ENCODE measurements around the gene NR1I3.
"Not testable (repeated sequence)": the region's sequence is repeated elsewhere in the genome, so short reads cannot be mapped to it uniquely, and the experiment has no call there.

NR1I3 gene, protein sequence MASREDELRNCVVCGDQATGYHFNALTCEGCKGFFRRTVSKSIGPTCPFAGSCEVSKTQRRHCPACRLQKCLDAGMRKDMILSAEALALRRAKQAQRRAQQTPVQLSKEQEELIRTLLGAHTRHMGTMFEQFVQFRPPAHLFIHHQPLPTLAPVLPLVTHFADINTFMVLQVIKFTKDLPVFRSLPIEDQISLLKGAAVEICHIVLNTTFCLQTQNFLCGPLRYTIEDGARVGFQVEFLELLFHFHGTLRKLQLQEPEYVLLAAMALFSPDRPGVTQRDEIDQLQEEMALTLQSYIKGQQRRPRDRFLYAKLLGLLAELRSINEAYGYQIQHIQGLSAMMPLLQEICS

DNA sequence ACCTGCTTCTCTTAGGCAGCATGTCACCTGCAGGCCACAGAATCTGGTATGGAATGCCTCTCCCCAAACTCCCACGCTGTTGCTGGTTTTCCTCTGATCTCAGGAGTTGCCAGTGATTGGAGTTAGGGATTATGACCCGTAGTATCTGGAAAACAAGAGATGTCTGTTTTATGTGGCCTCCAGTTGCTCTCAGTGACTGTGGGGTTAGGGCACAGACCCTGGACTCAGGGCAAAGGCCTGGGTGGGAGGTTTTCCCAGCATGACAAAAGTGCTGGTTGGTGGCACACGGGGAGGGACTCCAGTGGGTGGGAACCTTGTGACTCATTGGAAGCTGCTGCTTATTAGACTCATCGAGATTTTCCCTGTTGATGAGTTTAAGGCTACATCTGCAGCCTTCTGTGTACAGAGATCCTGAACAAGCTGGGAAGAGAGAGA, at the start of gene NR1I3:
NR1I3 (minus strand) TSS at position 165 of the 435 bp plus-strand sequence. CDS start 1,638 bp downstream, outside the sequence.
- DNase-seq, result no peak

DNA sequence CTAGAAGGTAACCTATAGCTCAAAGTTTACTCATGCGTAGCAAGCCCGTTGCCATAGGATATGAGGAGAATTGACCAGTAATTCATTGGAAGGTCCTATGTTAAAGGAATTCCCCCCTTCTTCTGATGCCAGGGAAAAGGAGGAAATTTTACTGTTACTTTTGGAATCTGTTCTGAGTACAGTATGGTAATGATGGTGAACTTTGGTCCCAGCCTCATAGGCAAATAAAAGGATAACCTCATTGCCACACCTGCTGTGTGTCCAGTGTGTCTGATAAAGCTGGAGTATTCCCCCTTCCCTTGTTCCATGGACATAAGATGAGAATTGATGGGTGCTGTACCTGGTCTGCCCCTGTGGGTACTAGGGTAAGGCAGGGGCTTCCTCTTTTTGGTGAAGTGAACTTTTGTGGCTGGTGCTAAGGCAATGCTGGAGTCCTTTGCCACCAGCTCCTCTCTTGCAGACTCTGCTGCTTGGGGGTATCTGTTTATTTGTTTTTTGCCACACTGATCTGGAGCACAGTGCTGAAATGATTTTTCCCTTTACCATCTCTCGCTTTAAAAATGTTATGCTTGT, 49.6 kb upstream of the NR1I3 start:
- DNase-seq, result no peak

DNA sequence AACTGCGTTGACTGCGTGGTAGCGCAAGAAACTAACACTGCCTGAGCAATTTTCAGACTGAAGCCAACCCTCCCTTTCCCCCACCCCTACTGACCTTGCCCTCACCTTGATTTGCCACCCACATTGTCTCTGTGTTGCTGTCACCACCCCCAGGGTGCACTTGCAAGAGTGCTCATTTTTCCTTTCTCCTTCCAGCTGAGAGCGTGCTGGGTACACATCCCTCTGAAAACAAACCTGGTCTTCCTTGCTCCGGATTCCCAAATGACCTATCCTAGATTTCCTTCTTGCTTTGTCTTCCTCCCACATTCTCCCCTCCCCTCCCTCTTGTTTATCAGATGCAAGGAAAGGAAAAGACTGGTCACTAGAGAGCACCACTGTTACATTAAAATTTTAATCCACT, 47.5 kb upstream of the NR1I3 start:
- DNase-seq, result no peak

GRCh38 chr1:161285113-161285512, 47.1 kb upstream of the NR1I3 start:
- DNase-seq, result no peak

DNA sequence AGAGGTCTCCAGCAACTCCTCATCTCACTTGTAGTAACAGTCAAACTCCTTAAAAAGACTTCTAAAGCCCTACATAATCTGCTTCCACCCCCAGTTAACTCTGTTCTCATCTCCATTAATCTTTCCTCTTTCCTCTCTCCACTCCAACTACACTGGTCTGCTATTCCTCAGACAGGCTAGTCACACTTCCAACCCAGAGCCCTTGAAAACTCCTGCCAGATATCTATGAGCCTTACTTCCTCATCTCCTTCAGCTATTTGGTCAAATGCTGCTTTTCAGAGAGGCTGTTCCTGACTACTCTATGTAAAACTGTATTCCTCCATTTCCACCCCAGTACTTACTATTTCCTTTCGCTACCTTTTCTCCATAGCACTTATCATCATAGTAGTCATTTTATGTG, 45.0 kb upstream of the NR1I3 start:
- DNase-seq, result no peak

DNA sequence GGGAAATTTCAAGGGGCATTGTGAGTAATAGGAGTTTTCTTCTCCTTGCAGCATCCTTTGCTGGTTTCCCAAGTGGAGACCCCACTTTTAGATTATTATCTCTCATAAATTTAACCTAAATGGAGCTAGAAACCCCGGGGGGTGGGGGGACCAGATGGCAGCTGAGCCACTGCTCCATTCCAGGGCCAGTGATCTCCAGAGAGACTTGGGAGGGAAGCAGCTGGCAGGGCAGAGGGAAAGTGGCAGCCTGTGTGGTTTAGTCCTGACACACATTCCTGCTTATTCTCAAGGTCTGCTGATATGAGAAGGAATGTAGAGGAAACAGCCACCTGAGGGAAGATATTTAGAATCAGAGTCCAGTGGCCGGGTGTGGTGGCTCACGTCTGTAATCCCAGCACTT, 36.9 kb upstream of the NR1I3 start:
- peak; percentile 78 for DNase-seq

- DNase-seq, result no peak
Measured at GRCh38 chr1:161273402-161273801, 35.4 kb upstream of the NR1I3 start.

DNA sequence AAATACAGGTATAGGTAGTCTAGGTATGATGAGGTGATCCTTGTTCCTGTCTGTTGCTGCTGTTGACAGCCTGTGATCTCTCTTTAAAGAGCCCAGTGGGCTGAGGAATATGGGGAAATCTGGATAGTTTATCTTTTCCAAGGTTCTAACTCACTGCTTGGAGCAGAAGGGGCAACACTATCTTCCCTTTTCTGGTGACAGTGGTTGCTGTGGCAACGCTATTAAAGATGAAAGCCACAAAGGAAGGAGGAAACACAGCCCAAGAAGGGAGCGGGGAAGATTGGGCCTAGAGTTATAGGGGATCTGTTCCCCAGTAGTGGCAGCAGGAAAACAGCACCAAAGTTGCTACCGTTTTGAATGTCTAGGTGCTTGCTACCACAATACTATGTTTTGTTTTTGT, 29.3 kb upstream of the NR1I3 start:
- no peak for DNase-seq

GRCh38 chr1:161266836-161267235, 28.8 kb upstream of the NR1I3 start:
- no peak for DNase-seq

- DNase-seq, result no peak
Measured at GRCh38 chr1:161266202-161266601, 28.2 kb upstream of the NR1I3 start.

DNA sequence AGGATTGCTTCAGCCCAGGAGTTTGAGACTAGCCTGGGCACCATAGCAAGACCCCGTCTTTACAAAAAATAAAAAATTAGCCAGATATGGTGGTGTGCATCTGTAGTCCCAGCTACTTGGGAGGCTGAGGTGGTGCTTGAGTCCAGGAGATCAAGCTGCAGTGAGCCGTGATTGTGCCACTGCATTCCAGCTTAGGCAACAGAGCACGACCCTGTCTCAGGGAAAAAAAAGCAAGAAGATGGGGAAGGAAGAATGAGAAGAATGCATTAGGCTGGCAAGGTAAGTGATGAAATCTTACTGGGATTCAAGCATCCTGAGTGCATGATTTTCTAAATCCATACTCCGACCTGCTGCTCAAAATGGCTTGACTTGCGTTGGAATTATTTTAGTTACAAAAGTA, 27.3 kb upstream of the NR1I3 start:
- DNase-seq, result no peak

- DNase-seq, result peak; percentile 38
Measured at GRCh38 chr1:161261261-161262235, 23.5 kb upstream of the NR1I3 start.

- DNase-seq, result peak; percentile 73
Measured at GRCh38 chr1:161260376-161261260, 22.6 kb upstream of the NR1I3 start.

GRCh38 chr1:161259765-161260164, 21.8 kb upstream of the NR1I3 start:
- no peak for DNase-seq

- DNase-seq, result no peak
Measured at GRCh38 chr1:161259345-161259702, 21.3 kb upstream of the NR1I3 start.

GRCh38 chr1:161258439-161259344, 20.7 kb upstream of the NR1I3 start, which contains the start of gene PCP4L1:
PCP4L1 (plus strand) TSS chr1:161258745; CDS start chr1:161258975, 230 bp downstream.
- peak; percentile 73 for DNase-seq

GRCh38 chr1:161257109-161257508, 19.1 kb upstream of the NR1I3 start:
- not testable (repeated sequence) for DNase-seq

- not testable (repeated sequence) for DNase-seq
Measured at GRCh38 chr1:161255955-161256520, 18.0 kb upstream of the NR1I3 start.

DNA sequence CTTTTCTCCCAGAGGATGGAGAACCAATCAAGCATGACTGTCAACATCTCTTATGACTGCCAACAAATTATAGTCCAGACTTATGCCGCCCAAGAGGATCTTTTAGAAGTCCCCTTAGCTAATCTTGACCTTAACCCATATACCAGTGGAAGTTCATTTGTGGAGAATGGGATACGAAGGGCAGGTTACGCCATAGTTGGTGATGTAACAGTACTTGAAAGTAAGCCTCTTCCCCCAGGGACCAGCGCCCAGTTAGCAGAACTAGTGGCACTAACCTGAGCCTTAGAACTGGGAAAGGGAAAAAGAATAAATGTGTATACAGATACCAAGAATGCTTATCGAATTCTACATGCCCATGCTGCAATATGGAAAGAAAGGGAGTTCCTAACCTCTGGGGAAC, 17.3 kb upstream of the NR1I3 start:
- DNase-seq, result not testable (repeated sequence)

GRCh38 chr1:161251579-161251978, 13.6 kb upstream of the NR1I3 start:
- no peak for DNase-seq

DNA sequence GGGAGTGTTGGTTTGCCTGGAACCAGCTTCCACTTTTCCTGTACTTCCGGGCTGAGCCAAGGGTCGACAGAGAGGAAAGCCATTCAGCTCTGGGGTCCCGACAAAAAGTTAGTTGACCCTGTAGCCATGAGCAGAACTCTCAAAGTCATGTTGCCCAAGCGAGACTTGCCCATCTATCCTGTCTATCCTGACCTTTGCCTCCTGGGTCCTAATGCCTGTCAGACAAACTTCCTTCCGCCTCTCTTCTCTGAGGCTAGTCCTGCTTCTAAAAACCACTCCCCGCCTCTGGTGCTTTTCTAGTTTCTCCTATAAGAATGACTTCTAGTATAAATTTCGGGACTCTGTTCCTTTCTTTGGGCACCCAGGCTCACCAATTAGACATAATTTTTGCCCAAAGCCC, 12.8 kb upstream of the NR1I3 start:
- DNase-seq, result no peak

All from NCI-H2171 treated with DMSO at 0.1 percent for 48 hours (cell line).